ENCODE measurements around the gene RHBDD3. TPM values are rescaled to one million over a fixed set of nuclear protein-coding genes. Genes with fewer than 3 reads are reported as not detected.
"Not testable (repeated sequence)": the region's sequence is repeated elsewhere in the genome, so short reads cannot be mapped to it uniquely, and the experiment has no call there.

Gene RHBDD3
- total and polyA plus RNA-seq, 12 donors = 12.2 to 103 (median 45.0) TPM

GRCh38 chr22:29244785-29245625, 22.8 kb downstream of the RHBDD3 start:
- DNase-seq = no peak
- WGBS, 4 donors = 65 to 81% (median 77%) methylated on average over 5 to 7 of the region's 7 CpGs

GRCh38 chr22:29243874-29244446, 23.8 kb downstream of the RHBDD3 start:
- H3K36me3 ChIP-seq (replicated peaks in 1 of 2) = no peaks in the 10 kb centered on the region
- H3K27me3 ChIP-seq = no peaks in the 10 kb centered on the region
- no peak for DNase-seq
- H3K4me1 ChIP-seq (replicated peaks in 1 of 2) = no peaks in the 10 kb centered on the region
- WGBS, 4 donors = 88 to 94% (median 91%) methylated on average over 11 of the region's 11 CpGs
- no peak overlapping the region for H3K27ac ChIP-seq
- TF ChIP-seq POLR2A (IDR thresholded peaks at IDR 0.05) = no peak
- TF ChIP-seq, protein P1, sequence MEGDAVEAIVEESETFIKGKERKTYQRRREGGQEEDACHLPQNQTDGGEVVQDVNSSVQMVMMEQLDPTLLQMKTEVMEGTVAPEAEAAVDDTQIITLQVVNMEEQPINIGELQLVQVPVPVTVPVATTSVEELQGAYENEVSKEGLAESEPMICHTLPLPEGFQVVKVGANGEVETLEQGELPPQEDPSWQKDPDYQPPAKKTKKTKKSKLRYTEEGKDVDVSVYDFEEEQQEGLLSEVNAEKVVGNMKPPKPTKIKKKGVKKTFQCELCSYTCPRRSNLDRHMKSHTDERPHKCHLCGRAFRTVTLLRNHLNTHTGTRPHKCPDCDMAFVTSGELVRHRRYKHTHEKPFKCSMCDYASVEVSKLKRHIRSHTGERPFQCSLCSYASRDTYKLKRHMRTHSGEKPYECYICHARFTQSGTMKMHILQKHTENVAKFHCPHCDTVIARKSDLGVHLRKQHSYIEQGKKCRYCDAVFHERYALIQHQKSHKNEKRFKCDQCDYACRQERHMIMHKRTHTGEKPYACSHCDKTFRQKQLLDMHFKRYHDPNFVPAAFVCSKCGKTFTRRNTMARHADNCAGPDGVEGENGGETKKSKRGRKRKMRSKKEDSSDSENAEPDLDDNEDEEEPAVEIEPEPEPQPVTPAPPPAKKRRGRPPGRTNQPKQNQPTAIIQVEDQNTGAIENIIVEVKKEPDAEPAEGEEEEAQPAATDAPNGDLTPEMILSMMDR (IDR thresholded peaks at IDR 0.05) = no peak
- H3K4me3 ChIP-seq = no peak overlapping the region
- intact Hi-C loops (cut with DNase I) = loop anchor here in 1 of 2 donors (5.0 kb wide), 1 partner anchor 37 kb away; the partner anchor contains the start of gene EMID1
- H3K9me3 ChIP-seq (replicated peaks in 1 of 3) = no peaks in the 10 kb centered on the region

More at GRCh38 chr22:29244785-29245625, 22.8 kb downstream of the RHBDD3 start:
- H3K4me1 ChIP-seq (replicated peaks in 1 of 2) = no peaks in the 10 kb centered on the region
- peak overlapping the region in 1 of 5 donors; percentile 21 for H3K27ac ChIP-seq
- no peak for TF ChIP-seq POLR2A (IDR thresholded peaks at IDR 0.05)
- TF ChIP-seq, protein P1 (IDR thresholded peaks at IDR 0.05) = no peak
- no peaks in the 10 kb centered on the region for H3K9me3 ChIP-seq (replicated peaks in 1 of 3)
- intact Hi-C loops (cut with DNase I) = loop anchor here in 1 of 2 donors (5.0 kb wide), 2 partner anchors 38 to 393 kb away; partner anchors contain the start of gene EMID1
- H3K4me3 ChIP-seq = no peak overlapping the region
- H3K27me3 ChIP-seq = no peaks in the 10 kb centered on the region
- no peaks in the 10 kb centered on the region for H3K36me3 ChIP-seq (replicated peaks in 1 of 2)

DNA sequence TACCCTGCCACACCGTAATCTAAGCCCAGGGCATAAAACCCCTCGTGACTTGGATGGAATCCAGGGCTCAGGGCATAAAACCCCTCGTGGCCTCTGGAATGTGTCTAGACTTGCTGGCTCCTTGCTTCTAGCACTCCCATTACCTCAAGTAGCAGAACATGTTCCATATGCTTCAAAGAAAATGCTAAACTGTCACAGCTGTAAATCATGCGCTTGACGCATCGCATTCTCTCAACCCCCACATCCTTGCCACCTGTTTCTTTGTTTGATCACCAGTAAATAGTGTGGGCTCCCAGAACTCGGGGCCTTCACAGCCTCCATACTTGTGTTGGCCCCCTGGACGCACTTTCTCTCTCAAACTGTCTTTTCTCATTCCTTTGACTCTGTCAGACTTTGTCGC, 27.3 kb downstream of the RHBDD3 start:
- not testable (repeated sequence) for H3K4me1 ChIP-seq (replicated peaks in 1 of 2); H3K4me3 ChIP-seq; H3K36me3 ChIP-seq (replicated peaks in 1 of 2); H3K27ac ChIP-seq; H3K9me3 ChIP-seq (replicated peaks in 1 of 3); H3K27me3 ChIP-seq; DNase-seq
- intact Hi-C loops (cut with DNase I) = loop anchor here in 1 of 2 donors (5.0 kb wide), 1 partner anchor 33 kb away; the partner anchor contains the start of gene EMID1
- WGBS, 4 donors = 86 to 94% (median 93%) methylated on average over 9 of the region's 9 CpGs

DNA sequence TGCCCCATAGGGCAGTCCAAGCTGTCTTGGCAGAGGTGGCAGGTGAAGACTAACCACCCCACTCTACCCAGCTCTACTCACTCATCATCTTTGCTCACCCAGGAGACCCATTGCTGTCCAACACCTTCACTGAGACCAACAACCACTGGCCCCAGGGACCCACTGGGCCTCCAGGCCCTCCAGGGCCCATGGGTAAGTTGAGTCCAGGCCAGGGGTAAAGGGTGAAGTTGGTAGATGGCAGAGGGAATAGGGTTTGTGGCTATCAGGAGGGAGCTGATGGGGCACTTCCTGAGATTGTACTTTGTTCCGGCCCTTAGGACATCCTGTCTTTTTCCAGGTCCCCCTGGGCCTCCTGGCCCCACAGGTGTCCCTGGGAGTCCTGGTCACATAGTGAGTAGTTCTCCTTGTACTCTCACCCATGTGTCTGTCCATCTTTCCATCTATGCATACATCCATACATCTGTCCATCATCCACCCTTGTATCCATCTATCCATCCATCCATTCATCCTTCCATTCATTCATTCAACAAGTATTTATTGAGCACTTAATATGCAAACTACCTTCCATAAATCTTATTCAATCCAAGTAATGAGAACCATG, 34.4 kb downstream of the RHBDD3 start:
- Histone ChIP-seq H3K36me3 (replicated peaks in 1 of 2) (no peaks in the 10 kb centered on the region), H3K4me1 (replicated peaks in 1 of 2) (peaks cover 17 to 18% of the 10 kb centered on the region in 2 donors), H3K4me3 (no peak overlapping the region), H3K27me3 (no peaks in the 10 kb centered on the region), H3K9me3 (replicated peaks in 1 of 3) (no peaks in the 10 kb centered on the region), H3K27ac (peak overlapping the region in 2 of 5 donors; percentile 82 to 92)
- intact Hi-C loops (cut with DNase I) = no loop called here
- WGBS, 4 donors = 50 to 100% (median 76%) methylated on average over 1 of the region's 1 CpG
- no peak for DNase-seq
- no peak for TF ChIP-seq POLR2A (IDR thresholded peaks at IDR 0.05)
- TF ChIP-seq, protein P1 (IDR thresholded peaks at IDR 0.05) = no peak
